Measurements from ENCODE around the gene SPECC1L.
"Not testable (repeated sequence)": the region's sequence is repeated elsewhere in the genome, so short reads cannot be mapped to it uniquely, and the experiment has no call there.

SPECC1L gene

GRCh38 chr22:24280363-24280762 lies 9.7 kb downstream of the SPECC1L start:
- DNase-seq (ENCODE audit: insufficient read length, low spot score); FAIRE-seq: not testable (repeated sequence)

DNA sequence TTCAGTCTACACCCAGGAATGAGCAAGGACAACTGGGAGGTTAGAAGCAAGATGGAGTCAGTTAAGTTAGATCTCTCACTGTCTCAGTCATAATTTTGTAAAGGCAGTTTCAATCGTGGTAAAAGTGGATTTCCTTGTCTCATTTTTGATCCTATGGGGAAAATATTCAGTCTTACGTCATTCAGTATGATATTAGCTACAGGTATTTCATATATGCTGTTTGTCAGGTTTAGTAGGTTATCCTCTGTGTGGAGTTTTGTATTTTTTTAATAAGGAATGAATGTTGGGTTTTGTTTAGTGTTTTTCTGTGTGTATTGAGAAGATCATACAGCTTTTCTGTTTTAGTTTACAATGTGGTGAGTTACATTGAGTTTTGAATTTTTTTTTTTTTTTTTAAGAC lies 11.8 kb downstream of the SPECC1L start:
- DNase-seq (ENCODE audit: insufficient read length, low spot score) (no peak), FAIRE-seq (no peak)

- FAIRE-seq (no peak), DNase-seq (ENCODE audit: insufficient read length, low spot score) (no peak)
Observed at GRCh38 chr22:24284747-24285203, 14.1 kb downstream of the SPECC1L start.

GRCh38 chr22:24285245-24285644 lies 14.6 kb downstream of the SPECC1L start:
- DNase-seq (ENCODE audit: insufficient read length, low spot score) (no peak), FAIRE-seq (no peak)

- DNase-seq (ENCODE audit: insufficient read length, low spot score); FAIRE-seq: not testable (repeated sequence)
Observed at GRCh38 chr22:24287212-24287611, 16.6 kb downstream of the SPECC1L start.

GRCh38 chr22:24287801-24288200 lies 17.2 kb downstream of the SPECC1L start:
- not testable (repeated sequence) for FAIRE-seq; DNase-seq (ENCODE audit: insufficient read length, low spot score)

DNA sequence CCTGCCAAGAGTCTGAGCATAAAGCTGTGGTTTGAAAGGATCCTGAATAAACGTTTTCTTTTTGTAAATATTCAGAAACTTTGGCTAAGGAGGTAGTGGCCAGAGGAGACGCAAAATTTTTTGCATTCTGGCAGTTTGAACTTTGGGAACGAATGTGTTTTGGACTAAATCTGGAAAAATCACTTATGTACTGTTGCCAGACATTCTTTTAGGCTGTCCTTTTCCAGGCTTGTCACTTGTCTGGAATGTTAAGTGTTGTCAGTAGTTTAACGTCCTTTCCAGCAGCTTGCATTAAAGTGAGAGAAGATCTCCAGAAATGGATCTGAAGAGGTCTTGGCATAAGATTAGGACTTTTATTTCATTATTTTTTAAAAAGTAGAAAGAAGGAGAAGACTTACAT lies 18.5 kb downstream of the SPECC1L start:
- FAIRE-seq (no peak), DNase-seq (ENCODE audit: insufficient read length, low spot score) (no peak)

DNA sequence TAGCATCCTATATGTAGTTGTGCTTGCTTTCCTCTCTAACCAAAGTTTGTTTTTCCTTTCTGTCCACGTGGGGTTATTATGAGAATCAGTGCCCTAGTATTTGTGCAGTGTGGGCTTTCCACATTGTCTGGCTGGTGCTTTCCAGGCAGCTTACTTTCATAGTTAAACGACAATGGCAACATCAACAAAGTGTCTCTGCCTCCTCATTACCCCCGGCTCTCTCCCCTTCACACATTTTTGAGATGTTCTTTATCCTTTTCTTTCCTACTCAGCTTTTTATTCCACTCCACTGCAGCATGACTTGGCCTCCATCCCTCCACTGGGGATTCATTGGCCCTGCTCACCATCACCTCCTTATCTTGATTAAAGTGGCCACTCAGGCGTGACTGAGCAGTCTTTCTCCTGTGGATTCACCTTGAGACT lies 19.1 kb downstream of the SPECC1L start:
- FAIRE-seq (no peak), DNase-seq (ENCODE audit: insufficient read length, low spot score) (no peak)

DNA sequence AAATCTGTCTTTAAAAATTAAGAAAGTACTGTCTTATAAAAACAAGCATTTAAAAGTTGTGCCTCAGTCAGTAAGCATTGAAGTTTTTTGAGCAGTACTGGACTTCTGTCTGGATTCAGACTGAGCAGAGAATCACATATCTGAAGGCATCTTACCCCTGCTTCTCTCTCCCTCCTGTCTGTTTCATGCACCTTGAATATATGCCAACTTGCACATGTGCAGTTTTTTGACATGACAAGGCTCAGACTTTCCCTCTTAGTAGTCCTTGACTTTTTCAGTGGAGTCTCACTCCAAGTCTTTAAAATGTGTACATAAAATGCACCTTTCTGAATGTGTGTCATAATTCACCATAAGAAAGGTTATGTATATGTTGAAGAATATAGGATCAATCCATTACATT lies 19.8 kb downstream of the SPECC1L start:
- FAIRE-seq (no peak), DNase-seq (ENCODE audit: insufficient read length, low spot score) (no peak)

GRCh38 chr22:24291515-24292201 lies 21.0 kb downstream of the SPECC1L start:
- DNase-seq (ENCODE audit: insufficient read length, low spot score) (no peak), FAIRE-seq (no peak)

DNA sequence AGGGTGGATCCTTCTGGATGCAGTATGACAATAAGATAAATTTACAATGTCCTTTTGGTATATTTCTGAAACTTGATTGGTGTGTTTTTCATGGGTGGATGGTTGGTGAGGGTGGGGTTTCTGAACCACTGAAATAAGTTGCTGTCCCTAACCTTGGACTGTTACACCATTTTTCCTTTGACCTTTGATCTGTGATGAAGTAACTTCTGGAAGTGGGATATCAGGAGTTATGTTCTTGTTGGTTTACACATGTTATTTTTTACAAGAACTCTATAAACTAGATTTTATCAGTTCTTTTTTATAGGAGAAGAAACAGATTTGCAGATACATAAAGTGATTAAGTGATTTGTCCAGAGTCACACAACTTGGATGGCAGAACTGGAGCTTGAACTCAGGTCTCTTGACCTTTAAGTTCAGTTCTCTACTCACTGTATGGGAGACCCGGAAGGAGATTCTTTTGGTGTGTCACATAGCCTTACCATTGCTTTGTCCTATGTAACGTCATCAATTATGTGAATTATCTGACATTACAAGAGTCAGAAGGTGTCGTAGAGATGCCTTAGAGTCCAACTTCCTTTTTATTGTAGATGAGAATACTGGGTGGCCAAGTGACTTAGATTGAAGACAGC lies 21.7 kb downstream of the SPECC1L start:
- not testable (repeated sequence) for FAIRE-seq; DNase-seq (ENCODE audit: insufficient read length, low spot score)

GRCh38 chr22:24294913-24295312 lies 24.3 kb downstream of the SPECC1L start:
- not testable (repeated sequence) for DNase-seq (ENCODE audit: insufficient read length, low spot score)

DNA sequence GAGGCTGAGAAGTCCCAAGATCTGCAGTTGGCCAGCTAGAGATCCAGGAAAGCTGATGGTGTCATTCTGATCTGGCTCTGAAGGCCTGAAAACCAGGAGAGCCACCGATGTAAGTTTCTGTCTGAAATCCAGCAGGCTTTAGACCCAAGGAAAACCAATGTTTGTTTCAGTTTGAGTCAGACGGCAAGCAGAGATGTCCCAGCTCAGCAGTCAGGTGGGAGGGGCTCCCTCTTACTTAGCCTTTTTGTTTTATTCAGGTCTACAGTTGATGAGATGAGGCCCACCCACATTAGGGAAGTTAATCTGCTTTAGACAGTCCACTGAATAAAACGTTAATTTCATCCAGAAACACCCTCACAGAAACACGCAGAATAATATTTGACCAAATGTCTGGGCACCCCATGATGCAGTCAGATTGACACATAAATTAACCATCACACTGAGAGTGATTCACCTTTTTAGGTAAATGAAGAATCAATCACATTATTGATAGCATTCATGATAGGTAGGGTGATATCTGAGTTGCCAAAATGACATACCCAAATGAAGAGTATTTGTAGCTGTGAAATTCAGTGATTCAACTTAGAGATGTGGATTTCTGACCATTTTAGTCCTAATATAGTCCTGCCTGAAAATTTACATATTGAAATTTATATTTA lies 28.0 kb downstream of the SPECC1L start:
- FAIRE-seq; DNase-seq (ENCODE audit: insufficient read length, low spot score): not testable (repeated sequence)

More at GRCh38 chr22:24294913-24295312, 24.3 kb downstream of the SPECC1L start:
- FAIRE-seq = not testable (repeated sequence)

DNA sequence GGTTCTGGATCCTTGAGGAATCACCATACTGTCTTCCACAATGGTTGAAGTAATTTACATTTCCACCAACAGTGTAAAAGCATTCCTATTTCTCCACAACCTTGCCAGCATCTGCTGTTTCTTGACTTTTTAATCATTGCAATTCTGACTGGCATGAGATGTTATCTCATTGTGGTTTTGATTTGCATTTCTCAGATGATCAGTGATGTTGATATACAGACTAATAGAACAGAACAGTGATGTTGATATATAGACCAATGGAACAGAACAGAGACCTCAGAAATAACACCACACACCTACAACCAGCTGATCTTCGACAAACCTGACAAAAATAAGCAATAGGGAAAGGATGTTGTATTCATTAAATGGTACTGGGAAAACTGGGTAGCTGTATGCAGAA lies 29.9 kb downstream of the SPECC1L start:
- not testable (repeated sequence) for DNase-seq (ENCODE audit: insufficient read length, low spot score); FAIRE-seq

GRCh38 chr22:24302591-24302990 lies 32.0 kb downstream of the SPECC1L start:
- no peak for FAIRE-seq
- DNase-seq (ENCODE audit: insufficient read length, low spot score) = no peak

GRCh38 chr22:24303007-24303406 lies 32.4 kb downstream of the SPECC1L start:
- FAIRE-seq (no peak), DNase-seq (ENCODE audit: insufficient read length, low spot score) (no peak)

DNA sequence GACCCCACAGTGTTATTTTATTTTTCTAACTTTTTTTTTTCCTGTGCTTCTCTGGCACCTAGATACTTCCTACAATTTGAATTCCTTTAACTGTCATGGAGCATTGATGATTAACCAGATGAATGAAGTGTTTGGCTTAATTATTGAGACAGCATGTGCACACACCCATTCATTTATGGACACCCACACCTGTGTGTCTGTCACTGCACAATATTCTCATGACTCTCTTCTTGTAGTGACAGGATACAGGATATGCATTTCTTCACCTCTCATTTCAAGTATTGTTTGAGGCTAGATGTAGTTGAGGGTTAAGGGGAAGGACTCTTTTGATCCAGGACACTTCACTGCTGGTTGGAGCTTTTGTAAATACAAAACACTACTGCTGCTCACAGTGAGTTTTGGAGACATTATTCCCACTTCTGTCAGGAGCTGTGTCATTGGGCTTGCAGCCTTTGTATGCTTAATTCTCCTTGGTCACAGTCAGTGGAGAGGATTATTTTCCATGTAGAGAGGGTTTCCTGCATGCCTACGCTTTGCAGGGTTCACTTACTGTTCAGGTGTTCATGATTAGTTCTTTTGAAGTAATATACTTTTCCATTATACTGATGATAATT lies 33.5 kb downstream of the SPECC1L start:
- peak; percentile 44 for FAIRE-seq

GRCh38 chr22:24305260-24305692 lies 34.6 kb downstream of the SPECC1L start:
- DNase-seq (ENCODE audit: insufficient read length, low spot score) = no peak
- peak; percentile 85 for FAIRE-seq

More for the DNA sequence above, 33.5 kb downstream of the SPECC1L start:
- DNase-seq (ENCODE audit: insufficient read length, low spot score) = no peak

DNA sequence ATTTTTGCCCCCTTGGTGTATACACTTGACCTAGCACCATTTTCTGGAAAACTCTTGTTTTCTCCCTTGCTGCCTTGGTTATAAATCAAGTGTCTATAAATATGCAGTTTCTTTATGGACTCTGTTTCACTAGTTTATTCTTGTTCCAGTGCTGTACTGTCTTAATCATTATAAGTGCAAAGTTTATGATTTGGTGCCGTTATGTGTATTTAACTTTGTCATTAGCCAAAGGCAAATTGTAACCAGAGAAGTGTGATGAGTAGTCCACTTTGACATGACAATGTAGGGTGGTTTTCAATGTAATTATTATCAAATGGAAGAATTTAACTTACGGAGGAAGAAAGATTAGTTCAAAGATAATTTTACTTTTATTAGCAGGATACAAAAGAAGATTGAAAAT lies 40.3 kb downstream of the SPECC1L start:
- no peak for FAIRE-seq

DNA sequence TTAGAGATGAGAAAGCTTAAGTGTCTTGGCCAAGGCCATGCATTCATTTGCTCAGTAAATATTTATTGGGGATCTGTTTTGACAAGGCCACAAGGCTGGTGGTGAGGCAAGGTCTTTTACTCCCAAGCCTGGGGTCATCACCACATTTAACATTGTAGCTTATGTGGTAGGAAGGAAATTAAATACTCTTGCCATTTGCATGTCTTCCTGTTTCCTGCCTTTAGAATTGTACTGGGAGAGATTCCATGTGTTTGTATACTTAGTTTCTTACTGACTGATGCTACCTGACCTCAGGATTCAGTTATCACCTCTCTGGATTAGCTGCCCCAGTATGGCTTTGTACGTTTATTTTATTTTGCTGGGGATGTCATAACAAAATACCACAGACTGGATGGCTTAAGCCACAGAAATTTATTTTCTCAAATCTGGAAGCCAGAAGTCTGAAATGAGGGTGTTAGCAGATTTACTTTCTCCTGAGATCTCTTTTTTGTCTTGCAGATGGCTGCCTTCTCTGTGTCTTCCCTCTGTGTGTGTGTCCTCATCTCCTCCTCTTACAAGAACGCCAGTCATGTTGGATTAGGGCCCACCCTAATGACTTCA lies 44.8 kb downstream of the SPECC1L start:
- no peak for FAIRE-seq
- DNase-seq (ENCODE audit: insufficient read length, low spot score) = no peak

More for the DNA sequence above, 40.3 kb downstream of the SPECC1L start:
- no peak for DNase-seq (ENCODE audit: insufficient read length, low spot score)

DNA sequence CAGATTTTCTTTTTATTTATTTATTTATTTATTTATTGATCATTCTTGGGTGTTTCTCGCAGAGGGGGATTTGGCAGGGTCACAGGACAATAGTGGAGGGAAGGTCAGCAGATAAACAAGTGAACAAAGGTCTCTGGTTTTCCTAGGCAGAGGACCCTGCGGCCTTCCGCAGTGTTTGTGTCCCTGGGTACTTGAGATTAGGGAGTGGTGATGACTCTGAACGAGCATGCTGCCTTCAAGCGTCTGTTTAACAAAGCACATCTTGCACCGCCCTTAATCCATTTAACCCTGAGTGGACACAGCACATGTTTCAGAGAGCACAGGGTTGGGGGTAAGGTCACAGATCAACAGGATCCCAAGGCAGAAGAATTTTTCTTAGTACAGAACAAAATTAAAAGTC lies 45.6 kb downstream of the SPECC1L start:
- not testable (repeated sequence) for FAIRE-seq; DNase-seq (ENCODE audit: insufficient read length, low spot score)
